SJCRH30 (cell line): ENCODE results near the gene JPH3. TPM values are rescaled to one million over a fixed set of nuclear protein-coding genes. Genes with fewer than 3 reads are reported as not detected.
"Not testable (repeated sequence)": the region's sequence is repeated elsewhere in the genome, so short reads cannot be mapped to it uniquely, and the experiment has no call there.

Experiments
- DNase-seq, 2 experiments: peaks; one replicate each; pipeline ENCODE4 v3.0.0-alpha.2; 2015 to 2020
- H3K27ac ChIP-seq: fragments of 250-450 bp; sonication (Bioruptor Pico); 2 replicates; pipeline ENCODE4 v1.5.1; 2020; ENCODE audit warnings: mild to moderate bottlenecking, moderate library complexity
- H3K27me3 ChIP-seq: fragments of 250-450 bp; sonication (Bioruptor Pico); 2 replicates; pipeline ENCODE4 v1.5.1; 2020; ENCODE audit warnings: mild to moderate bottlenecking, moderate library complexity
- H3K36me3 ChIP-seq: fragments of 250-450 bp; sonication (Bioruptor Pico); 2 replicates; pipeline ENCODE4 v1.5.1; 2020; ENCODE audit warnings: mild to moderate bottlenecking, moderate library complexity
- H3K4me1 ChIP-seq: fragments of 250-450 bp; sonication (Bioruptor Pico); 2 replicates; pipeline ENCODE4 v1.5.1; 2020; ENCODE audit warnings: mild to moderate bottlenecking, moderate library complexity
- H3K4me3 ChIP-seq: fragments of 250-450 bp; sonication (Bioruptor Pico); 2 replicates; pipeline ENCODE4 v1.5.1; 2020; ENCODE audit warnings: mild to moderate bottlenecking, moderate library complexity
- H3K9me3 ChIP-seq: fragments of 250-450 bp; sonication (Bioruptor Pico); replicated peaks from 2 replicates; pipeline ENCODE4 v1.5.1; 2020; ENCODE audit warnings: mild to moderate bottlenecking, moderate library complexity
- total RNA-seq: library from RNA; depleted of rRNA; stranded (reverse); fragments of >200 nt; shearing (Covaris generic); gene quantifications from 2 replicates; pipeline ENCODE4 v1.2.3, GENCODE V29; 2014

The JPH3 gene
- total RNA-seq, 1 experiment from 2014 or later, result not detected

- no peak for DNase-seq
- Histone ChIP-seq H3K9me3 (no peaks in the 10 kb centered on the region), H3K4me1 (no peaks in the 10 kb centered on the region), H3K27me3 (no peaks in the 10 kb centered on the region), H3K4me3 (no peak overlapping the region), H3K36me3 (no peaks in the 10 kb centered on the region), H3K27ac (no peak overlapping the region)
These were observed 75.5 kb downstream of the JPH3 start for GRCh38 chr16:87677830-87678229.

GRCh38 chr16:87678618-87679017 lies 76.3 kb downstream of the JPH3 start:
- H3K9me3 ChIP-seq, result no peaks in the 10 kb centered on the region
- no peak overlapping the region for H3K27ac ChIP-seq
- no peak overlapping the region for H3K4me3 ChIP-seq
- no peaks in the 10 kb centered on the region for H3K36me3 ChIP-seq
- no peak for DNase-seq
- no peaks in the 10 kb centered on the region for H3K4me1 ChIP-seq
- H3K27me3 ChIP-seq, result no peaks in the 10 kb centered on the region

GRCh38 chr16:87679593-87680271 lies 77.4 kb downstream of the JPH3 start:
- DNase-seq, result no peak
- H3K27me3 ChIP-seq, result no peaks in the 10 kb centered on the region

GRCh38 chr16:87680272-87680644 lies 78.0 kb downstream of the JPH3 start:
- Histone ChIP-seq H3K27me3 (no peaks in the 10 kb centered on the region), H3K4me1 (no peaks in the 10 kb centered on the region), H3K36me3 (no peaks in the 10 kb centered on the region), H3K4me3 (no peak overlapping the region), H3K27ac (no peak overlapping the region), H3K9me3 (no peaks in the 10 kb centered on the region)
- no peak for DNase-seq

More at GRCh38 chr16:87679593-87680271, 77.4 kb downstream of the JPH3 start:
- no peak overlapping the region for H3K4me3 ChIP-seq
- H3K27ac ChIP-seq, result no peak overlapping the region
- no peaks in the 10 kb centered on the region for H3K36me3 ChIP-seq
- H3K9me3 ChIP-seq, result no peaks in the 10 kb centered on the region
- no peaks in the 10 kb centered on the region for H3K4me1 ChIP-seq

GRCh38 chr16:87681051-87681602 lies 78.8 kb downstream of the JPH3 start:
- H3K36me3 ChIP-seq, H3K4me1 ChIP-seq, H3K4me3 ChIP-seq, H3K9me3 ChIP-seq, H3K27ac ChIP-seq, H3K27me3 ChIP-seq, DNase-seq: not testable (repeated sequence)

DNA sequence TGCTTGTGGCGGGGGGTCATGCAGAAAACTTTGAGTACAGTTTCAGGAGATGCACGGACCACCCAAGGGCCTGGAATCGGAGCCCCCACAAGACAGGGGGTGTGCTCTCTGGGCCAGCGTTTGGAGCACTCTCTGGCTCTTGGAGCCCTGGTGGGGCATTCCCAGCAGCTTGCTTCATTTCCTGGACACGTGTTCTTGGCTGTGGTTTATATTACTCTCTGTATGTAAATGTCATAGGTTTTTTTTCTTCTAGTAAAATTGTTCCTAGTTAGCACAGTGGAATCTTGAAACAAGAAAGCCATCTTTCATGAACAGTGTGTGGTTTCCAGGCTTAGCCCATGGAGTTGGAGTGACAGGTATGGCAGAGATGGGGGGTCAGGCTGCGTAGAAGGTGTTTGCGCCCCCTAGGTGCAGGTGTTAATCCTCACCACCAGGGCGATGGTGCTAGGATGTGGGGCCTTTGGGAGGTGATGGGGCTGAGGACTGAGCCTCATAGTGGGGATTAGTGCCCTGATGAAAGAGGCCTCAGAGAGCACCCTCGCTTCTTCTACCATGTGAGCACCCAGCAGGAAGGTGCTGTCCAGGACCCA lies 79.8 kb downstream of the JPH3 start:
- Histone ChIP-seq H3K27ac (no peak overlapping the region), H3K9me3 (no peaks in the 10 kb centered on the region), H3K4me1 (no peaks in the 10 kb centered on the region), H3K27me3 (no peaks in the 10 kb centered on the region), H3K36me3 (no peaks in the 10 kb centered on the region), H3K4me3 (no peak overlapping the region)
- no peak for DNase-seq

DNA sequence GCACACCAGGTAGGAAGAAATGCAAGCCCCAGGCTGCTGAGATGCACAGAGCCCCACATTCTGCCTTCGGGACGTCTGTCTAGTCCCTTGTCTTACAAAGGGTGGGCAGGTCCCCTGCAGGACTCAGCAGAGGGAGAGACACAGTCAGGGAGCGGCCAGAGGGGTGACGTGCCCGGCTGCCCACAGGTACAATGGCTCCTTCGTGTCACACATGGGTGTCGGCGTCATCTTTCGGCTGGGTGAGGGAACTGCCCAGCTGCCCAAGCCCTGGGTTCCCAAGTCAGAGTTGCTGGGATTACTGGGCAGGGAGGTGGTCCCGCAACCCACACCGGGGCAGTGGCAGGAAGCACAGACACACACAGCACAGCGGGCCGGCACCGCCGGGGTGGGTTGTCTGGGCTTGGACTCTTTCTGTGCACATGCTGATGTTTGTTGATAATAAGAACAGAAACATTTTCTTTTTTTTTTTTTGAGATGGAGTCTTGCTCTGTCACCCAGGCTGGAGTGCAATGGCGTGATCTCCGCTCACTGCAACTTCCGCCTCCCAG lies 80.6 kb downstream of the JPH3 start:
- no peaks in the 10 kb centered on the region for H3K4me1 ChIP-seq
- no peaks in the 10 kb centered on the region for H3K36me3 ChIP-seq
- H3K27ac ChIP-seq, result no peak overlapping the region
- H3K27me3 ChIP-seq, result no peaks in the 10 kb centered on the region
- no peak for DNase-seq
- no peak overlapping the region for H3K4me3 ChIP-seq
- H3K9me3 ChIP-seq, result no peaks in the 10 kb centered on the region

DNA sequence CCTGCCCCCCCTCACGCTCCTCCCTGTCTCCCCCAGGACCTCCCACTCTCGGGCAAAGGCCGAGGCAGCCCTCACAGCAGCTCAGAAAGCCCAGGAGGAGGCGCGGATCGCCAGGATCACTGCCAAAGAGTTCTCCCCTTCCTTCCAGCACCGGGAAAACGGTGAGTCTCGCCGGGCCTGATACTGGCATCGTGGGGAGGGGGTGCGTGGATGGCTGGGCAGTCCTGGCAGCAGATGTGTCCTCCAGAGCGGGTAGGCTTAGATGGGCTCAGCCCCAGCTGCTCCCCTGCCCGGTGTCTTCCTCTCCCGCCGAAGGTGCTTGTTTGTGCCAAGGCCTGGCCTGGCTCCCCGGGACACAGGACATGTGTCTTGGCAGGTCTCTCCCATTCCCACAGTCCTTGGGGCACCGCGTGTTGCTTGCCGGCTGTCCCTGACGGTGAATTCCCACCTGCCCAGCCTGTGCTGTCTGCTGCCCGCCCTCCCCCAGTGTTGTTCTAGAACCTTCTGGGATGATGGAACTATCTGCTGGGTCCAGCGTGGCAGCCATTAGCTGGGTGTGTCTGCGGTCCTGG lies 81.9 kb downstream of the JPH3 start:
- H3K4me1 ChIP-seq, result no peaks in the 10 kb centered on the region
- no peak overlapping the region for H3K4me3 ChIP-seq
- no peaks in the 10 kb centered on the region for H3K27me3 ChIP-seq
- H3K27ac ChIP-seq, result no peak overlapping the region
- H3K36me3 ChIP-seq, result no peaks in the 10 kb centered on the region
- DNase-seq, result no peak
- H3K9me3 ChIP-seq, result no peaks in the 10 kb centered on the region

- no peaks in the 10 kb centered on the region for H3K9me3 ChIP-seq
- H3K4me3 ChIP-seq, result no peak overlapping the region
- H3K4me1 ChIP-seq, result no peaks in the 10 kb centered on the region
- H3K27me3 ChIP-seq, result no peaks in the 10 kb centered on the region
- DNase-seq, result no peak
- no peaks in the 10 kb centered on the region for H3K36me3 ChIP-seq
- no peak overlapping the region for H3K27ac ChIP-seq
These were observed 82.5 kb downstream of the JPH3 start for GRCh38 chr16:87684711-87685404.

GRCh38 chr16:87685405-87685755 lies 83.1 kb downstream of the JPH3 start:
- H3K4me3 ChIP-seq, result no peak overlapping the region
- no peaks in the 10 kb centered on the region for H3K9me3 ChIP-seq
- no peak overlapping the region for H3K27ac ChIP-seq
- no peaks in the 10 kb centered on the region for H3K4me1 ChIP-seq
- H3K27me3 ChIP-seq, result no peaks in the 10 kb centered on the region
- H3K36me3 ChIP-seq, result no peaks in the 10 kb centered on the region
- no peak for DNase-seq

DNA sequence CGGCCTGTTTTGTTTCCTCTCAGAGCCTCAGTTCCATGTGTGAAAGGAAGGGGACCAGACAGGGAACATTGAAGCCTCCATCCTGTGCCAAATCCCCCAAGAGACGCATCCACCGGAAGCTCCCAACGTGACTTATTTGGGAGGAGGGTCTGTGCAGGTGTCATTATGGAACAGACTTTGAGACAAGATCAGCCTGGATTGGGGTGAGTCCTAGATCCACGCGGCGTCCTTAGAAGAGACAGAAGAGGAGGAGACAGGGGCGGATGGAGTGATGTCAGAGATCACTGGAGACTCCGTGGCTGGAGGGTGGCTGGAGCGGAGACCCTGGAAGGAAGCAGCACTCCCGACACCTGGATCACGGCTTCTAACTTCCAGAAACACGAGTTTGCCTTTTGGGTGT lies 83.5 kb downstream of the JPH3 start:
- H3K4me3 ChIP-seq, result no peak overlapping the region
- no peaks in the 10 kb centered on the region for H3K36me3 ChIP-seq
- H3K9me3 ChIP-seq, result no peaks in the 10 kb centered on the region
- H3K27ac ChIP-seq, result no peak overlapping the region
- no peaks in the 10 kb centered on the region for H3K27me3 ChIP-seq
- H3K4me1 ChIP-seq, result no peaks in the 10 kb centered on the region
- no peak for DNase-seq

- H3K4me1 ChIP-seq, result no peaks in the 10 kb centered on the region
- H3K4me3 ChIP-seq, result no peak overlapping the region
- no peak for DNase-seq
- H3K9me3 ChIP-seq, result no peaks in the 10 kb centered on the region
- no peaks in the 10 kb centered on the region for H3K27me3 ChIP-seq
- no peaks in the 10 kb centered on the region for H3K36me3 ChIP-seq
- no peak overlapping the region for H3K27ac ChIP-seq
These were observed 84.4 kb downstream of the JPH3 start for GRCh38 chr16:87686697-87687096.

GRCh38 chr16:87687126-87687910 lies 85.0 kb downstream of the JPH3 start:
- DNase-seq, result peak; percentile 19 to 32
- Histone ChIP-seq H3K27me3 (no peaks in the 10 kb centered on the region), H3K9me3 (no peaks in the 10 kb centered on the region)

DNA sequence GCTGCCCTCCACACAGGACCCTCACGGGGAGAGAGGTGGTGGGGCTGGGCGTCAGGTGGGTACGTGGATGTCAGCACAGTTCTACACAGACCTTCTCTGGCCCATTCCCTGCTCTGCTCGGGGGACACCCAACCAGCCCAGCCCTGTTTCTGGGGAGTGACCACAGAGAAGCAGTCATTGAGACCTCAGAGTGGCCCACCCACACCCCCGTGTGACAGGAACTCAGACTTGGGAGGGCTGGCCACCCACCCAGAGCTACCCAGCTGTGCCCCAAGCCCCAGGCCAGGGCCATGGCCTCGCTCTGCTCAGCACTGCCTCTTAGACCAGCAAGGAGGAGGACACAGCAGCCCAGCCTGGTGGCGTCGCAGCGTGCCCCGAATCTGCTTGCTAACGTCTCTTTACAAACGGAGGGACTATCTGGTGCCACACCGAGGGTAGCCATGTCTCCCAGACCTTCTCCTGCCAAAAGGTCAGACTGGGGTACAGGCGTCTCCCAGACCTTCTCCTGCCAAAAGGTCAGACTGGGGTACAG lies 85.8 kb downstream of the JPH3 start:
- Histone ChIP-seq H3K36me3 (no peaks in the 10 kb centered on the region), H3K4me1 (no peaks in the 10 kb centered on the region), H3K27ac (no peak overlapping the region), H3K27me3 (no peaks in the 10 kb centered on the region), H3K4me3 (no peak overlapping the region), H3K9me3 (no peaks in the 10 kb centered on the region)
- no peak for DNase-seq

More at GRCh38 chr16:87687126-87687910, 85.0 kb downstream of the JPH3 start:
- H3K36me3 ChIP-seq, result no peaks in the 10 kb centered on the region
- H3K27ac ChIP-seq, result no peak overlapping the region
- no peak overlapping the region for H3K4me3 ChIP-seq
- no peaks in the 10 kb centered on the region for H3K4me1 ChIP-seq
